GM21515 (cell line): ENCODE results near the gene POM121L2.

Experiments
- ATAC-seq: cut with Tn5 transposase; IDR thresholded peaks from one replicate; pipeline ENCODE4 v1.9.1; 2021; ENCODE audit not compliant: unreplicated experiment

POM121L2 gene

GRCh38 chr6:27312146-27312949, at the start of gene POM121L2:
Gene POM121L2, minus strand, starts transcription at chr6:27312273. Its CDS starts 103 bp downstream, at chr6:27312170.
- ATAC-seq: no peak

DNA sequence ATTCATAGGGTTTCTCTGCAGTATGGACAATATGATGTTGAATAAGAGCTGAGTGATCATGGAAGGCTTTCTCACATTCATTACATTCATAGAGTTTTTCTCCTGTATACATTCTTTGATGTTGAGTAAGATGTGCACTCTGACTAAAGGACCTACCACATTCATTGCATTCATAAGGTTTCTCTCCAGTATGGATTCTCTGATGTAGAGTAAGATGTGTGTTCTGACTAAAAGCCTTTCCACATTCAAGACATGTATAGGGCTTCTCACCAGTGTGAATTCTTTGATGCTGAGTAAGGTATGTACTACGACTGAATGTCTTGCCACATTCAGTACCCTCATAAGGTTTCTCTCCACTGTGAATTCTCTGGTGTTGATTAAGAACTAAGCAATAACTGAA, 47.2 kb upstream of the POM121L2 start:
- ATAC-seq: no peak

- ATAC-seq: no peak
Observed at GRCh38 chr6:27358786-27359185, 46.7 kb upstream of the POM121L2 start.

DNA sequence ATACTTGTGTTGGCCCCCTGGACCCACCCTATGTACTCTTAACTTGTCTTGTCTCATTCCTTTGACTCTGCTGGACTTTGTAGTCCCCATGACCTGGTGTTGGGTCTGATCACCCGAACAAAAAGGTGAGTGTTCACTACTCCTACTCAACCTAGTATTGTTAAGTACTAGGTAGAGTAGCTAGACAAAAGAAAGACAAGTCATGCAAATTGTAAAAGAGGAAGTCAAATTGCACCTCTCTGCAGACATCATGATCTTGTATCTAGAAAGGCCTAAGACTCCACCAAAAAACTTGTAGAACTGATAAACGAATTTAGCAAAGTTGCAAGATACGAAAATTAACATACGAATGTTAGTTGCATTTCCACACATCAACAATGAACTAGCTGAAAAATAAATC, 40.8 kb upstream of the POM121L2 start:
- ATAC-seq: no peak

DNA sequence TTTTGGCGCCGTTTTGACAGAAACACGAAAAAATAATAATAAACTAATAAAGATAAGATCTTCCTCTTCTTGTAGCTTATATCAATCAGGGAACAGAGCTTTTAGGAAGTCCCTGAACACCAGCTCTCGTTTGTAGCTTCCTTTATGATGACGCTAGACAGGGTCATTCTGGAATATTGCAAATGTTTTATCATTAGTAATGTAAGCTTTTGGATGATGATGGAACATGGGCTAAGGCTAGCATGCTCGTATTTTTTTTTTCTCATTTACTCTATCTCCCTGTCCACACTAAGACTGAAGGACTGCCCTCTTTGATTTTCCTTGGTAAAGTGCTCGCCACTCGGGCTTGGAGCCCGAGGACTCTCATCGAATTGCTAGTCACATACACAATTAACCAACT, 22.1 kb upstream of the POM121L2 start:
- no peak for ATAC-seq

DNA sequence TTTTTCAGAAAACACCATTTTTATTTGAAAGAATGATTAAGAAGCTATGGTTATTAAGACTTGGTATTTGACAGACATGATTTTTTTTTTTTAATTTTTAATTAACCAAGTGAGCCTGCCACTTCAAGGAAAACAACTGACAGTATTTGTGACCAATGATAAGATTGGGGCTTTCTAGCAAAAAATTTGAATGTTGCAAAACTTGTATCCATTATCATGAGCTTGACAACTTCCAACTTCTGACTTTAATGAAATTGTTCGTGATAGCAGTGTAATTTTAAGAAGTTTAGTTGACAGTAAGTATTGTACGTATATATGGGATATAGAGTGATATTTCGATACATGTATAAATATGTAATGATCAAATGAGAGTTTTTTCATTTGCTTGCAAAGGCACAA, 21.6 kb upstream of the POM121L2 start:
- no peak for ATAC-seq

- ATAC-seq: no peak
Observed at GRCh38 chr6:27332692-27333641, 20.9 kb upstream of the POM121L2 start.

GRCh38 chr6:27327023-27327738, 15.1 kb upstream of the POM121L2 start:
- ATAC-seq: no peak

- ATAC-seq: no peak
Observed at GRCh38 chr6:27321901-27322300, 9.8 kb upstream of the POM121L2 start.

DNA sequence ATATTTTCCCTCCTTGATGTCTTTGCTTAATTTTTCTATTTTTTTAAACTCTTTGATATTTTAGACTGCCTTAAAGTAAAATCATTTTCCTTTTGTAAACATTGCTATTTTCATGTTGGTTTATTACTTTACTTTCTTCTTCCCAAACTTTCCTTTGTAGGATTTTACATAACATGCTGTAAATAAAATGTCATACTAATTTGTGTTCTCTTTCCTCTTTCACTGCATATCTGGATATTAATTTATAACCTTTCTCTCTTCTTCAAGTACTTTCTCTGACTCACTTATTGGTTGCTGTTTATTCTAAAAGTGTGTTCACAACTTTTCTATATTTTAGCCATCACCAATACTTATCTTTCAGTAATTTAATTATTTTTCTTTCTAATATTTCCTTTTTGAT, 9.3 kb upstream of the POM121L2 start:
- no peak for ATAC-seq

DNA sequence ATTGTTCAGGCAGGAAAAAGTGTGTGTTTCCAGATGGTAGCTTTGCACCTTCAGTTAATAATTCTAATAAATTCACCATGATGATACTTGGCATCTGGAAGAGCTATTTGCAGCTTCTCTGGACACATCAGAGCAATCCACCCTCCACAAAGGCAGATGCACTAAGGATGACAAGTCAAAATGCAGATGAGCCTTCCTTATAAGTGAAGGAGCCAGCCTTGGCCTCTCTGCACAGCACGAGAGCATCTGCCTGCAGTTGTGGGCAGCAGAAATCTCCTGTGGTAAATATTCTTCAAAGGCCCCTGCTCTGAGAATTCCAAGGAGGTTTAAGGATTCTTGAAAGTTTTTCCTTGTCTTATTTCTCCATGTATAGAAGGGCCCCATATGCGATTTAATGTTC, 6.9 kb upstream of the POM121L2 start:
- no peak for ATAC-seq

DNA sequence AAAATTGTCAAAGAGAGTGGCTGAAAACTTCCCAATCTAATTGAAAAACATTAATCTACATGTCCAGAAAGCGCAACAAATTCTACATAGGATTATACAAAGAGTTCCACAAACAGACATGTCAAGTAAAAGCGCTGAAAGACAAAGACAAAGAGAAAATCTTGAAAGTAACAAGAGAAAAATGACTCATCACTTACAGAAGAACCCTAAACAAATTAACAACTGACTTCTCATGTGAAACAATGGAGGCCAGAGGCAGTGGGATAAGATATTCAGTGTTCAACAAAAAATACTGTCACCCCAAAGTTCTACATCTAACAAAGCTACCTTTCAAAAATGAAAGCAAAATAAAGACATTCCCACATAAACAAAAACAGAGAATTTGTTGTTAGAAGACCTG, 2.0 kb upstream of the POM121L2 start:
- ATAC-seq: no peak

DNA sequence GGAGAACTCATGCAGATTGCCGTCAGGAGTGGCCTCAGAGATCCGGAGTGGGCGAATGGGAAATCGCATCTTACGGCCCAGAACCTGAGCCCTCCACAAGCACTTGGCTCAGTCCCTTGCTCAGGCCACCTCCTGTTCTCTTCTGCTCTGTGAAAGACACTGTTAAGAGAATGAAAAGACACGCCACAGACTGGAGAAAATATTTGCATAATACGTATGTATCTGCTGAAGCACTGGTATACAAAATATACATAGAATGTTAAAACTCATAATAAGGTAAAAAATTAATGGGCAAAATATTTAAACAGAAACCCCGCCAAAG, 838 bp upstream of the POM121L2 start:
- no peak for ATAC-seq

DNA sequence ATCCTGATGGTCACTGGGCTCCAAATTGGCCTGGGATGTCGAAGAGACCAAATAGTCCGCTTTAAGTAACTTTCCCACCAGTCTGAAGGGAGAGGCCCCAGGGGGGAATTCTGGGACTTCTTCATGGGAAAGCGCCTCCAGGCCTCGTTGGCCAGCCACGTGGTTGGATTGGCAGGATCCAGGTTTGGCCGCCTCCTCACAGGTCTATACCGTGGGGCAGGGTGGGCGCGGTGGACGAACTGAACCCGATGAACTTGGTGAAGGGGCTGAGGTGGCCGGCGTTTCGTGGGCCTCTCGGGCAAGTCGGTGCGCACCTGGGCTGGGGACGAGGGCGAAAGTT, 297 bp downstream of the POM121L2 start:
- ATAC-seq: no peak

GRCh38 chr6:27303613-27304272, 8.3 kb downstream of the POM121L2 start:
- no peak for ATAC-seq

GRCh38 chr6:27297857-27298730, 14.0 kb downstream of the POM121L2 start:
- no peak for ATAC-seq

DNA sequence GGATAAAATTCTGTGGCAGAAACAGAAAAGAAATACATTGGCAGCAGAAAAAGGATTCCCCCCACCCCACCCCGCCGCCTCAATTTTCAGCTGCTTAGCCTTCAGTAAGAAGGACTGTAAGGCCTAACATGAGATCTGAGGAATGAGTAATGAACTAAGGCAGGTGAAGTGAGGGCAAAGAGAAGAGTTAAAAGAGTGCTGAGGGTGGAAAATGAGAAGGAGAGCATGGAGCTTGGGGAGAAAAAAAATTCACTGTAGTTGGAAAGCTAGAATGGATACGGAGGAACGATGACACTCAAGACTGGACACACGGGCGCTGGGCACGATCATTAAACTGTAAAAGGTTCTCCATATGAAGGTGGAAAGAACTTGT, 14.6 kb downstream of the POM121L2 start:
- no peak for ATAC-seq

- no peak for ATAC-seq
Observed at GRCh38 chr6:27296106-27296783, 15.8 kb downstream of the POM121L2 start.

GRCh38 chr6:27295301-27296079, 16.6 kb downstream of the POM121L2 start:
- no peak for ATAC-seq
